BJ (cell line): ENCODE data around the gene RFX1. TPM values are rescaled to one million over a fixed set of nuclear protein-coding genes. Genes with fewer than 3 reads are reported as not detected.

Experiments used
- CTCF ChIA-PET: fragments of 350-600 bp; formaldehyde crosslinking; extraction: SDS; loops from one replicate; lab custom pipeline; 2021; ENCODE audit warnings: antibody characterized with exemption, inconsistent platforms; lab: Yijun Ruan, JAX
- POLR2A ChIA-PET: fragments of 300-600 bp; sonication (Branson Sonifier 250); formaldehyde crosslinking; extraction: SDS; loops from one replicate; lab custom pipeline; 2021; ENCODE audit warnings: antibody characterized with exemption; lab: Charles Lee
- DNase-seq: peaks from one replicate; pipeline ENCODE4 v3.0.0-alpha.2; 2011; ENCODE audit warnings: low read depth
- H3K27me3 ChIP-seq: 2 replicates; pipeline ENCODE4 v1.6.0; 2011; ENCODE audit warnings: low read length; ENCODE audit not compliant: control insufficient read depth, insufficient read depth
- H3K36me3 ChIP-seq: 2 replicates; pipeline ENCODE4 v1.5.1; 2011; ENCODE audit warnings: low read length; ENCODE audit not compliant: control insufficient read depth, insufficient read depth
- H3K4me3 ChIP-seq: 2 replicates; pipeline ENCODE4 v1.5.1; 2011; ENCODE audit warnings: low read depth, mild to moderate bottlenecking, control low read depth, low read length
- polyA plus RNA-seq: library from polyadenylated mRNA; depleted of rRNA; stranded (reverse); fragments of >200 nt; gene quantifications from 2 replicates; pipeline ENCODE4 v1.2.3, GENCODE V29; 2011
- TF ChIP-seq, protein P1 (sequence below): IDR thresholded peaks from 2 replicates; pipeline ENCODE4 v1.5.1; 2011; ENCODE audit warnings: low read depth, mild to moderate bottlenecking, control low read depth, inconsistent platforms, low read length, moderate library complexity; ENCODE audit not compliant: insufficient read depth

The RFX1 gene
- polyA plus RNA-seq, 1 experiment, result 0.78 TPM

GRCh38 chr19:13959141-13959961, 46.8 kb downstream of the RFX1 start:
- Histone ChIP-seq H3K27me3 (no peaks in the 10 kb centered on the region), H3K4me3 (no peak overlapping the region), H3K36me3 (peaks cover 27% of the 10 kb centered on the region)
- TF ChIP-seq, protein P1, sequence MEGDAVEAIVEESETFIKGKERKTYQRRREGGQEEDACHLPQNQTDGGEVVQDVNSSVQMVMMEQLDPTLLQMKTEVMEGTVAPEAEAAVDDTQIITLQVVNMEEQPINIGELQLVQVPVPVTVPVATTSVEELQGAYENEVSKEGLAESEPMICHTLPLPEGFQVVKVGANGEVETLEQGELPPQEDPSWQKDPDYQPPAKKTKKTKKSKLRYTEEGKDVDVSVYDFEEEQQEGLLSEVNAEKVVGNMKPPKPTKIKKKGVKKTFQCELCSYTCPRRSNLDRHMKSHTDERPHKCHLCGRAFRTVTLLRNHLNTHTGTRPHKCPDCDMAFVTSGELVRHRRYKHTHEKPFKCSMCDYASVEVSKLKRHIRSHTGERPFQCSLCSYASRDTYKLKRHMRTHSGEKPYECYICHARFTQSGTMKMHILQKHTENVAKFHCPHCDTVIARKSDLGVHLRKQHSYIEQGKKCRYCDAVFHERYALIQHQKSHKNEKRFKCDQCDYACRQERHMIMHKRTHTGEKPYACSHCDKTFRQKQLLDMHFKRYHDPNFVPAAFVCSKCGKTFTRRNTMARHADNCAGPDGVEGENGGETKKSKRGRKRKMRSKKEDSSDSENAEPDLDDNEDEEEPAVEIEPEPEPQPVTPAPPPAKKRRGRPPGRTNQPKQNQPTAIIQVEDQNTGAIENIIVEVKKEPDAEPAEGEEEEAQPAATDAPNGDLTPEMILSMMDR, result no peak
- CTCF ChIA-PET, result interaction anchor here (1.3 to 2.7 kb wide), 2 partner anchors 14 to 77 kb away, joined by 3 to 8 read pairs; no protein-coding TSS in a partner anchor
- POLR2A ChIA-PET, result no interaction called here
- DNase-seq, result no peak

GRCh38 chr19:13958043-13958442, 48.1 kb downstream of the RFX1 start:
- H3K27me3 ChIP-seq, result no peaks in the 10 kb centered on the region
- TF ChIP-seq, protein P1, result no peak
- H3K4me3 ChIP-seq, result no peak overlapping the region
- H3K36me3 ChIP-seq, result peaks cover 24% of the 10 kb centered on the region
- ChIA-PET POLR2A (no interaction called here), CTCF (no interaction called here)
- DNase-seq, result no peak

- POLR2A ChIA-PET, result no interaction called here
- Histone ChIP-seq H3K36me3 (peaks cover 24% of the 10 kb centered on the region), H3K27me3 (no peaks in the 10 kb centered on the region), H3K4me3 (no peak overlapping the region)
- CTCF ChIA-PET, result interaction anchor here (1.0 to 1.1 kb wide), 2 partner anchors 13 to 74 kb away, joined by 3 read pairs; no protein-coding TSS in a partner anchor
- TF ChIP-seq, protein P1, result no peak
- no peak for DNase-seq
Observed at GRCh38 chr19:13957051-13957450, 49.1 kb downstream of the RFX1 start.

DNA sequence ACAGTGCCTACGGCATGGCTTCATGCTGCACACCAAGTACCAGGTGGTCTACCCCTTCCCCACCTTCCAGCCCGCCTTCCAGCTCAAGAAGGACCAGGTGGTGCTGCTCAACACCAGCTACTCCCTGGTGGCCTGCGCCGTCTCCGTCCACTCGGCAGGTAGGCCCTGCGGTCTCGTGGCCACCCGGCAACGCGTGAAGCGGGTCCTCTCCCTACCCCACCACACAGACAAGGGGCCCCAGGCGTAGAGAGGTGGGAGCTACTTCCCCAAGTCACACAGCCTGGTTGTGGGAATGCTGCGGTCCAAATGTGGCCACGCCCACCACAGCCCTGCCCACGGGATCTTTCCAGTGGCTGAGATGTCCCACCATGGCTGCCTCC, 49.8 kb downstream of the RFX1 start:
- DNase-seq, result no peak
- ChIA-PET POLR2A (no interaction called here), CTCF (interaction anchor here (0.9 to 1.1 kb wide), 3 partner anchors 13 to 92 kb away, joined by 3 read pairs; no protein-coding TSS in a partner anchor)
- Histone ChIP-seq H3K4me3 (no peak overlapping the region), H3K27me3 (no peaks in the 10 kb centered on the region), H3K36me3 (peaks cover 24% of the 10 kb centered on the region)
- TF ChIP-seq, protein P1, result no peak

GRCh38 chr19:13955662-13956364, 50.3 kb downstream of the RFX1 start:
- TF ChIP-seq, protein P1, result no peak
- DNase-seq, result no peak
- Histone ChIP-seq H3K4me3 (no peak overlapping the region), H3K36me3 (peaks cover 24% of the 10 kb centered on the region), H3K27me3 (no peaks in the 10 kb centered on the region)
- POLR2A ChIA-PET, result no interaction called here
- CTCF ChIA-PET, result interaction anchor here (0.9 to 1.4 kb wide), 3 partner anchors 72 to 92 kb away, joined by 3 to 5 read pairs (median 3); partner anchors contain the start of gene IL27RA
